H9 (cell line): ENCODE results near the gene CEP350. TPM values are rescaled to one million over a fixed set of nuclear protein-coding genes. Genes with fewer than 3 reads are reported as not detected.

Experiments used
- DNase-seq: peaks from one replicate; pipeline ENCODE4 v3.0.0-alpha.2; 2017
- H2AFZ ChIP-seq: one replicate; pipeline ENCODE4 v1.6.1; 2013; ENCODE audit warnings: mild to moderate bottlenecking, low read length, control low read depth, moderate library complexity
- H2AK5ac ChIP-seq: 2 replicates; pipeline ENCODE4 v1.6.1; 2013; ENCODE audit warnings: low read length, control low read depth, mixed read lengths; ENCODE audit not compliant: insufficient read length
- H2BK120ac ChIP-seq: one replicate; pipeline ENCODE4 v1.6.1; 2013; ENCODE audit warnings: low read depth, mild to moderate bottlenecking, low read length, control low read depth, inconsistent platforms; ENCODE audit not compliant: poor library complexity, severe bottlenecking
- H2BK12ac ChIP-seq: 2 replicates; pipeline ENCODE4 v1.6.1; 2013; ENCODE audit warnings: low read length, control low read depth, mixed read lengths, low read depth; ENCODE audit not compliant: insufficient read length
- H2BK15ac ChIP-seq: 2 replicates; pipeline ENCODE4 v1.6.1; 2013; ENCODE audit warnings: low read depth, low read length, control low read depth
- H2BK20ac ChIP-seq: one replicate; pipeline ENCODE4 v1.6.1; 2013; ENCODE audit warnings: low read depth, mild to moderate bottlenecking, low read length, control low read depth, inconsistent platforms; ENCODE audit not compliant: poor library complexity, severe bottlenecking
- H2BK5ac ChIP-seq: 2 replicates; pipeline ENCODE4 v1.6.1; 2013; ENCODE audit warnings: low read length, control low read depth, mixed read lengths; ENCODE audit not compliant: insufficient read length
- H3K14ac ChIP-seq: 2 replicates; pipeline ENCODE4 v1.6.1; 2013; ENCODE audit warnings: low read length, control low read depth; ENCODE audit not compliant: insufficient read depth
- H3K18ac ChIP-seq: 2 replicates; pipeline ENCODE4 v1.6.1; 2013; ENCODE audit warnings: low read depth, mild to moderate bottlenecking, mixed read lengths, low read length, control low read depth; ENCODE audit not compliant: insufficient read length
- H3K23ac ChIP-seq: 2 replicates; pipeline ENCODE4 v1.6.1; 2013; ENCODE audit warnings: low read length, control low read depth, mixed read lengths, low read depth; ENCODE audit not compliant: insufficient read length
- H3K23me2 ChIP-seq: 2 replicates; pipeline ENCODE4 v1.6.1; 2013; ENCODE audit warnings: low read depth, mild to moderate bottlenecking, mixed read lengths, low read length, control low read depth; ENCODE audit not compliant: insufficient read length, poor library complexity, severe bottlenecking
- H3K27ac ChIP-seq: 2 replicates; pipeline ENCODE4 v1.5.1; 2013; ENCODE audit warnings: low read length, control low read depth, mixed read lengths, low read depth; ENCODE audit not compliant: insufficient read length
- H3K27me3 ChIP-seq: 2 replicates; pipeline ENCODE4 v1.6.1; 2013; ENCODE audit warnings: low read length, control low read depth, inconsistent platforms; ENCODE audit not compliant: insufficient read depth
- H3K4ac ChIP-seq: 2 replicates; pipeline ENCODE4 v1.6.1; 2013; ENCODE audit warnings: low read depth, mild to moderate bottlenecking, control low read depth, inconsistent platforms, low read length, moderate library complexity
- H3K4me1 ChIP-seq: 2 replicates; pipeline ENCODE4 v1.6.1; 2013; ENCODE audit warnings: low read length, control low read depth, inconsistent platforms; ENCODE audit not compliant: insufficient read depth
- H3K4me2 ChIP-seq: 2 replicates; pipeline ENCODE4 v1.6.1; 2013; ENCODE audit warnings: low read length, control low read depth, mixed read lengths; ENCODE audit not compliant: insufficient read length, insufficient read depth
- H3K56ac ChIP-seq: 2 replicates; pipeline ENCODE4 v1.6.1; 2013; ENCODE audit warnings: low read depth, mild to moderate bottlenecking, mixed read lengths, low read length, control low read depth; ENCODE audit not compliant: insufficient read length
- H3K79me1 ChIP-seq: 2 replicates; pipeline ENCODE4 v1.6.1; 2013; ENCODE audit warnings: low read depth, mild to moderate bottlenecking, moderate library complexity, low read length, control low read depth, inconsistent platforms; ENCODE audit not compliant: insufficient read depth, poor library complexity, severe bottlenecking
- H3K79me2 ChIP-seq: 2 replicates; pipeline ENCODE4 v1.6.1; 2013; ENCODE audit warnings: low read length, control low read depth, inconsistent platforms; ENCODE audit not compliant: insufficient read depth
- H3K9ac ChIP-seq: 2 replicates; pipeline ENCODE4 v1.6.1; 2013; ENCODE audit warnings: low read length, control low read depth, mixed read lengths; ENCODE audit not compliant: insufficient read length; ENCODE audit errors: extremely low read depth
- H3K9me3 ChIP-seq: one replicate; pipeline ENCODE4 v1.6.1; 2013; ENCODE audit warnings: low read depth, low read length, inconsistent platforms; ENCODE audit not compliant: control insufficient read depth
- H3T11ph ChIP-seq: one replicate; pipeline ENCODE4 v1.6.1; 2013; ENCODE audit warnings: mild to moderate bottlenecking, low read length, control low read depth, inconsistent platforms
- H4K20me1 ChIP-seq: one replicate; pipeline ENCODE4 v1.6.1; 2013; ENCODE audit not compliant: control insufficient read depth, insufficient read length, insufficient read depth
- H4K5ac ChIP-seq: 2 replicates; pipeline ENCODE4 v1.6.1; 2013; ENCODE audit warnings: low read depth, mild to moderate bottlenecking, mixed read lengths, low read length, control low read depth; ENCODE audit not compliant: insufficient read length
- H4K8ac ChIP-seq: replicated peaks from 2 replicates; pipeline ENCODE4 v1.6.1; 2013; ENCODE audit warnings: low read length, control low read depth, mixed read lengths, low read depth; ENCODE audit not compliant: insufficient read length
- H4K91ac ChIP-seq: 2 replicates; pipeline ENCODE4 v1.6.1; 2013; ENCODE audit warnings: low read depth, mild to moderate bottlenecking, moderate library complexity, mixed read lengths, low read length, control low read depth; ENCODE audit not compliant: insufficient read length
- H3K27ac Mint-ChIP-seq, 3 experiments: 2 replicates in 2 of 3; 3 replicates in 1 of 3; pipeline ENCODE4 v1.8.0; 2020 to 2021; ENCODE audit warnings: mixed read lengths in 3 of 3, mild to moderate bottlenecking in 1 of 3, moderate library complexity in 1 of 3
- H3K27me3 Mint-ChIP-seq: 2 replicates; pipeline ENCODE4 v1.8.0; 2021; ENCODE audit warnings: low read depth, mild to moderate bottlenecking, moderate library complexity, mixed read lengths
- H3K36me3 Mint-ChIP-seq, 3 experiments: 2 replicates in 2 of 3; 3 replicates in 1 of 3; pipeline ENCODE4 v1.8.0; 2020 to 2021; ENCODE audit warnings: low read depth in 3 of 3, mixed read lengths in 3 of 3; ENCODE audit not compliant: insufficient read depth in 1 of 3
- H3K4me1 Mint-ChIP-seq, 2 experiments: 2 replicates each; pipeline ENCODE4 v1.8.0; 2020; ENCODE audit warnings: mixed read lengths in 2 of 2
- H3K4me3 Mint-ChIP-seq, 2 experiments: 2 replicates in 1 of 2; 3 replicates in 1 of 2; pipeline ENCODE4 v1.8.0; 2020 to 2021; ENCODE audit warnings: mild to moderate bottlenecking in 2 of 2, mixed read lengths in 2 of 2, moderate library complexity in 1 of 2
- H3K9me3 Mint-ChIP-seq, 2 experiments: 2 replicates in 1 of 2; 3 replicates in 1 of 2; pipeline ENCODE4 v1.8.0; 2020; ENCODE audit warnings: mild to moderate bottlenecking in 2 of 2, mixed read lengths in 2 of 2, moderate library complexity in 1 of 2
- WGBS: extraction: QIAGEN DNeasy Blood & Tissue Kit; methylation state at CpG from one replicate; pipeline ENCODE4 v1.1.7; 2013; ENCODE audit warnings: missing lambda C conversion rate, low lambda C conversion rate, mixed read lengths; ENCODE audit not compliant: insufficient read length; ENCODE audit errors: extremely low coverage; 5-methylcytosine and 5-hydroxymethylcytosine counted together
- total RNA-seq: library from RNA; stranded (reverse); gene quantifications from 2 replicates; pipeline ENCODE4 v1.2.1, GENCODE V29; 2021
- TF ChIP-seq, protein P1 (sequence below): fragments of 200-600 bp; sonication (generic); conservative IDR thresholded peaks from 3 replicates; pipeline ENCODE4 v1.8.0; 2021; ENCODE audit warnings: antibody characterized with exemption, mild to moderate bottlenecking

The CEP350 gene
- total RNA-seq, 1 experiment from 2014 or later, result 39.2 TPM

DNA sequence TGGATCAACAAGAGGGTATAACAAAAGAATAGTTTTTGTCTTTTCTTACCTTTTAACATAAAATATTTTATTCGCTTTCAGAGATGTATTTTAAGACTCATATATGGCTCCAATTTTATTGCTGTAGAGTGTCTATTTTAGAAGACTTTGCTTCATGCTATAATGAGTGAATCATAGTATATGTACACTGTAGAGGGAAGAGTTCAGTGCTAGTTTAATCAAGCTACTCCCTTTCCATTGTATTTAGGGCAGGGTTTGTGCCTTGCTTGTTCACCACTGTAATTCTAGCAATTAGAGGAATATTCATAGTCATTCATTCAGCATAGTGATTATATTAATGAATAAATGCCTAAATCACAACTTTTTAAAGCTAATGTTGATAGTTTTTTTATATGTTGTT is 78.8 kb downstream of the CEP350 start:
- no peak overlapping the region for H2AK5ac ChIP-seq
- H3K23me2 ChIP-seq, result no peaks in the 10 kb centered on the region
- TF ChIP-seq, protein P1, sequence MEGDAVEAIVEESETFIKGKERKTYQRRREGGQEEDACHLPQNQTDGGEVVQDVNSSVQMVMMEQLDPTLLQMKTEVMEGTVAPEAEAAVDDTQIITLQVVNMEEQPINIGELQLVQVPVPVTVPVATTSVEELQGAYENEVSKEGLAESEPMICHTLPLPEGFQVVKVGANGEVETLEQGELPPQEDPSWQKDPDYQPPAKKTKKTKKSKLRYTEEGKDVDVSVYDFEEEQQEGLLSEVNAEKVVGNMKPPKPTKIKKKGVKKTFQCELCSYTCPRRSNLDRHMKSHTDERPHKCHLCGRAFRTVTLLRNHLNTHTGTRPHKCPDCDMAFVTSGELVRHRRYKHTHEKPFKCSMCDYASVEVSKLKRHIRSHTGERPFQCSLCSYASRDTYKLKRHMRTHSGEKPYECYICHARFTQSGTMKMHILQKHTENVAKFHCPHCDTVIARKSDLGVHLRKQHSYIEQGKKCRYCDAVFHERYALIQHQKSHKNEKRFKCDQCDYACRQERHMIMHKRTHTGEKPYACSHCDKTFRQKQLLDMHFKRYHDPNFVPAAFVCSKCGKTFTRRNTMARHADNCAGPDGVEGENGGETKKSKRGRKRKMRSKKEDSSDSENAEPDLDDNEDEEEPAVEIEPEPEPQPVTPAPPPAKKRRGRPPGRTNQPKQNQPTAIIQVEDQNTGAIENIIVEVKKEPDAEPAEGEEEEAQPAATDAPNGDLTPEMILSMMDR, result no peak
- no peak overlapping the region for H2BK20ac ChIP-seq
- H3K9me3 ChIP-seq, result no peaks in the 10 kb centered on the region
- H3K79me1 ChIP-seq, result no peaks in the 10 kb centered on the region
- H3K4ac ChIP-seq, result no peak overlapping the region
- no peak overlapping the region for H3K18ac ChIP-seq
- no peaks in the 10 kb centered on the region for H4K20me1 ChIP-seq
- no peak overlapping the region for H3K9ac ChIP-seq
- no peak overlapping the region for H2BK15ac ChIP-seq
- Mint-ChIP-seq H3K27ac (no peak overlapping the region), H3K9me3 (no peaks in the 10 kb centered on the region), H3K4me1 (no peaks in the 10 kb centered on the region), H3K4me3 (no peak overlapping the region), H3K27me3 (no peaks in the 10 kb centered on the region), H3K36me3 (peaks cover 16 to 47% (median 24%) of the 10 kb centered on the region in 3 experiments; a peak in 6 of 7 replicates)
- H3K56ac ChIP-seq, result no peak overlapping the region
- no peak overlapping the region for H3K23ac ChIP-seq
- H4K8ac ChIP-seq, result no peak overlapping the region
- no peaks in the 10 kb centered on the region for H3K27me3 ChIP-seq
- H4K91ac ChIP-seq, result no peak overlapping the region
- no peaks in the 10 kb centered on the region for H3K4me1 ChIP-seq
- H2BK5ac ChIP-seq, result no peak overlapping the region
- H2BK120ac ChIP-seq, result no peak overlapping the region
- H3K4me2 ChIP-seq, result no peak overlapping the region
- H3K14ac ChIP-seq, result no peak overlapping the region
- H4K5ac ChIP-seq, result no peak overlapping the region
- H3T11ph ChIP-seq, result no peak overlapping the region
- H3K79me2 ChIP-seq, result no peaks in the 10 kb centered on the region
- WGBS, result no CpG with 5 or more reads among the region's 1 CpG
- H2AFZ ChIP-seq, result no peak overlapping the region
- no peak overlapping the region for H3K27ac ChIP-seq
- DNase-seq, result no peak
- H2BK12ac ChIP-seq, result no peak overlapping the region
